NCI-H748 (cell line): ENCODE measurements around the gene CHI3L1.

Experiments
- DNase-seq: peaks from one replicate; lab custom pipeline; 2025; ENCODE audit not compliant: unreplicated experiment; lab: John Stamatoyannopoulos, UW

The CHI3L1 gene

GRCh38 chr1:203181586-203182386, 4.7 kb downstream of the CHI3L1 start:
- DNase-seq: no peak

- no peak for DNase-seq
Measured at GRCh38 chr1:203180611-203181330, 5.7 kb downstream of the CHI3L1 start.

- DNase-seq: no peak
Measured at GRCh38 chr1:203179667-203180005, 6.9 kb downstream of the CHI3L1 start.

- no peak for DNase-seq
Measured at GRCh38 chr1:203178821-203179666, 7.5 kb downstream of the CHI3L1 start.

- DNase-seq: no peak
Measured at GRCh38 chr1:203178083-203178482, 8.4 kb downstream of the CHI3L1 start.

GRCh38 chr1:203177470-203178039, 8.9 kb downstream of the CHI3L1 start:
- DNase-seq: no peak

- DNase-seq: no peak
Measured at GRCh38 chr1:203177036-203177405, 9.5 kb downstream of the CHI3L1 start.

GRCh38 chr1:203176273-203177035, 10.1 kb downstream of the CHI3L1 start:
- DNase-seq: no peak

GRCh38 chr1:203175827-203176241, 10.7 kb downstream of the CHI3L1 start:
- no peak for DNase-seq

GRCh38 chr1:203175237-203175826, 11.2 kb downstream of the CHI3L1 start, which contains the start of gene MYBPH:
MYBPH (minus strand) TSS chr1:203175826; CDS start chr1:203175755, 71 bp downstream.
- DNase-seq: no peak

GRCh38 chr1:203174324-203174985, 12.0 kb downstream of the CHI3L1 start:
- no peak for DNase-seq

- DNase-seq: peak; percentile 7
Measured at GRCh38 chr1:203173566-203173965, 12.9 kb downstream of the CHI3L1 start.

GRCh38 chr1:203173011-203173555, 13.4 kb downstream of the CHI3L1 start:
- no peak for DNase-seq

GRCh38 chr1:203172184-203173010, 14.1 kb downstream of the CHI3L1 start:
- DNase-seq: peak; percentile 54

- DNase-seq: no peak
Measured at GRCh38 chr1:203171341-203172183, 14.9 kb downstream of the CHI3L1 start.

GRCh38 chr1:203170625-203171330, 15.7 kb downstream of the CHI3L1 start:
- no peak for DNase-seq
